Measurements from ENCODE around the gene NAP1L2. TPM values are rescaled to one million over a fixed set of nuclear protein-coding genes. Genes with fewer than 3 reads are reported as not detected.
A peak's percentile ranks its signal among the peaks of the same experiment; 100 is the strongest.

NAP1L2 gene
- total and polyA plus RNA-seq, 2 donors (not counting 3 experiments of a cell fraction or from before 2014, with no cell fraction given) = 0.23 to 1.1 TPM

DNA sequence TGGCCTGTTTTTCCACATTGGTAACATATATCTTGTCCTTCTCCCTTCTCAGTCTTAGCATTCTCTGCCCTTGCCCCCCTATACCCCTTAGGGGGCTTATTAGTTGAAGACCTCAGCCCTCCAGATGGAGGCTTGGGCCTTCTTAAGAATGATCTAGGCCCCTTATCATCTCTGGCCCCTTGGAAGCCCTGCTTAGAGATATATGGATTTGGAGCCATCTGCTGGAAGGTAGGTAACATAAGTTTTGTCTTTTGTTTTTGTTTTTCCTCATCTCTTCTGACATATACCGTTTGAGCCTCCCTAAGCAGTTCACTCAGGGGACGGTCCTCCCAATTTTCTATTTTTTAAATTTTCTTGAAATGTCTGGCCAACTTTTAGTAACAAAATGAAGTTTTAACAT lies 48.3 kb upstream of the NAP1L2 start:
- Histone ChIP-seq H3K27ac (ENCODE audit: insufficient read depth, low read depth, low read length) (no peak overlapping the region), H3K9me1 (replicated peaks; ENCODE audit: control insufficient read depth, extremely low read depth, insufficient read depth, low read length) (no peaks in the 10 kb centered on the region), H3K27me3 (ENCODE audit: control insufficient read depth in 2 of 2, insufficient read depth in 2 of 2, low read length in 2 of 2) (no peaks in the 10 kb centered on the region), H3K36me3 (ENCODE audit: control insufficient read depth in 2 of 2, extremely low read depth in 1 of 2, insufficient read depth in 2 of 2, low read length in 2 of 2) (no peaks in the 10 kb centered on the region), H3K4me1 (ENCODE audit: control insufficient read depth, extremely low read depth, insufficient read depth, low read length) (no peaks in the 10 kb centered on the region), H3K4me3 (replicated peaks in 1 of 3; ENCODE audit: insufficient read depth in 1 of 3, low read depth in 1 of 3, low read length in 3 of 3) (no peak overlapping the region), H3K9ac (replicated peaks; ENCODE audit: extremely low read depth, insufficient read depth, low read length) (no peak overlapping the region), H3K4me2 (ENCODE audit: insufficient read depth, low read length) (no peak overlapping the region), H3K9me3 (replicated peaks; ENCODE audit: control insufficient read depth, insufficient read depth, low read length) (no peaks in the 10 kb centered on the region), H2AFZ (ENCODE audit: low read depth, low read length) (no peak overlapping the region), H3K79me2 (ENCODE audit: control insufficient read depth, insufficient read depth, low read length) (no peaks in the 10 kb centered on the region), H4K20me1 (replicated peaks; ENCODE audit: control insufficient read depth, extremely low read depth, insufficient read depth, low read length) (no peaks in the 10 kb centered on the region)
- intact Hi-C loops (cut with micrococcal nuclease) = loop anchor here (10.0 kb wide), 1 partner anchor 178 kb away; no protein-coding TSS in a partner anchor
- no TSS peak for BruUV-seq (replicated peaks)
- ChIA-PET POLR2A (no interaction called here), CTCF (no interaction called here)
- TF ChIP-seq POLR2AphosphoS5 (IDR thresholded peaks at IDR 0.05; ENCODE audit: insufficient read depth, low read depth, low read length) = no peak
- no peak for TF ChIP-seq EZH2 (IDR thresholded peaks at IDR 0.05; ENCODE audit: borderline replicate concordance, low read depth, low read length, severe bottlenecking)
- TF ChIP-seq, protein P1, sequence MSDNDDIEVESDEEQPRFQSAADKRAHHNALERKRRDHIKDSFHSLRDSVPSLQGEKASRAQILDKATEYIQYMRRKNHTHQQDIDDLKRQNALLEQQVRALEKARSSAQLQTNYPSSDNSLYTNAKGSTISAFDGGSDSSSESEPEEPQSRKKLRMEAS (IDR thresholded peaks at IDR 0.05; ENCODE audit: insufficient read depth, insufficient read length) = no peak
- no peak for TF ChIP-seq CTCF (IDR thresholded peaks at IDR 0.05; ENCODE audit: extremely low read depth in 1 of 2, insufficient read depth in 1 of 2, low read depth in 1 of 2, low read length in 2 of 2)
- no peak for TF ChIP-seq JUN (IDR thresholded peaks at IDR 0.05; ENCODE audit: borderline replicate concordance, insufficient read depth, insufficient read length, low read depth)
- dilution Hi-C loops (cut with MboI; ENCODE audit: extremely low pct_ligation_motif_present, low sequenced_read_pairs) = no loop called here
- DNase-seq (ENCODE audit: low read depth, low spot score) (peak; percentile 0), FAIRE-seq (no peak)

DNA sequence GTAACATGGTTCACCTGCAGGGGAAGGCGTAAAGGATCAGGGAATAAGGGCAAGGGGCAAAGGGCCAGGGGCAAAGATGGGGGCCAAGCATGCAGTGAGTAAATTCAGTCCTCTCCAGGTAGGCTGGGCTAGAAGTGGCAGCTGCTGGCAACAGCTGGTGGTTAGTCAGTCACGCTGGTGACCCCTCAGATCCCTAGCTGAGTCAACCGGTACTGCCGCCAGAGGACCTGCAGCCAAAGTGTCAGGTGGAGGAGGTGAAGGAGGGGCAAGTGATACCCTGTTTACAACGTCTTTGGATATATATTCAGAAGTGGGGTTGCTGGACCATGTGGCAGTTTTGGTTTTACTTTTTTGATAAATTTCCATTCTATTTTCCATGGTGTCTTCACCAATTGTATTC lies 24.6 kb upstream of the NAP1L2 start:
- no peak overlapping the region for H2AFZ ChIP-seq (ENCODE audit: low read depth, low read length)
- no TSS peak for BruUV-seq (replicated peaks)
- POLR2A ChIA-PET = no interaction called here
- CTCF ChIA-PET = no interaction called here
- no peak overlapping the region for H3K4me2 ChIP-seq (ENCODE audit: insufficient read depth, low read length)
- no peak for DNase-seq (ENCODE audit: low read depth, low spot score)
- no peaks in the 10 kb centered on the region for H4K20me1 ChIP-seq (replicated peaks; ENCODE audit: control insufficient read depth, extremely low read depth, insufficient read depth, low read length)
- H3K9me1 ChIP-seq (replicated peaks; ENCODE audit: control insufficient read depth, extremely low read depth, insufficient read depth, low read length) = no peaks in the 10 kb centered on the region
- H3K4me1 ChIP-seq (ENCODE audit: control insufficient read depth, extremely low read depth, insufficient read depth, low read length) = no peaks in the 10 kb centered on the region
- intact Hi-C loops (cut with micrococcal nuclease) (no loop called here), dilution Hi-C loops (cut with MboI; ENCODE audit: extremely low pct_ligation_motif_present, low sequenced_read_pairs) (no loop called here)
- no peaks in the 10 kb centered on the region for H3K36me3 ChIP-seq (ENCODE audit: control insufficient read depth in 2 of 2, extremely low read depth in 1 of 2, insufficient read depth in 2 of 2, low read length in 2 of 2)
- no peaks in the 10 kb centered on the region for H3K9me3 ChIP-seq (replicated peaks; ENCODE audit: control insufficient read depth, insufficient read depth, low read length)
- no peaks in the 10 kb centered on the region for H3K79me2 ChIP-seq (ENCODE audit: control insufficient read depth, insufficient read depth, low read length)
- no peak overlapping the region for H3K4me3 ChIP-seq (replicated peaks in 1 of 3; ENCODE audit: insufficient read depth in 1 of 3, low read depth in 1 of 3, low read length in 3 of 3)
- FAIRE-seq = no peak
- TF ChIP-seq FOS (IDR thresholded peaks at IDR 0.05; ENCODE audit: borderline replicate concordance, insufficient read depth, low read length) (no peak), CTCF (IDR thresholded peaks at IDR 0.05; ENCODE audit: extremely low read depth in 1 of 2, insufficient read depth in 1 of 2, low read depth in 1 of 2, low read length in 2 of 2) (no peak), JUN (IDR thresholded peaks at IDR 0.05; ENCODE audit: borderline replicate concordance, insufficient read depth, insufficient read length, low read depth) (no peak), POLR2AphosphoS5 (IDR thresholded peaks at IDR 0.05; ENCODE audit: insufficient read depth, low read depth, low read length) (no peak), EZH2 (IDR thresholded peaks at IDR 0.05; ENCODE audit: borderline replicate concordance, low read depth, low read length, severe bottlenecking) (no peak), POLR2A (IDR thresholded peaks at IDR 0.05; ENCODE audit: low read depth, low read length) (no peak), MYC (IDR thresholded peaks at IDR 0.05; ENCODE audit: low read depth, low read length) (no peak), GATA2 (IDR thresholded peaks at IDR 0.05; ENCODE audit: insufficient read depth, insufficient read length, low read depth, low read length) (no peak)
- TF ChIP-seq, protein P1 (IDR thresholded peaks at IDR 0.05; ENCODE audit: insufficient read depth, insufficient read length) = no peak
- no peaks in the 10 kb centered on the region for H3K27me3 ChIP-seq (ENCODE audit: control insufficient read depth in 2 of 2, insufficient read depth in 2 of 2, low read length in 2 of 2)
- no peak overlapping the region for H3K9ac ChIP-seq (replicated peaks; ENCODE audit: extremely low read depth, insufficient read depth, low read length)
- no peak overlapping the region for H3K27ac ChIP-seq (ENCODE audit: insufficient read depth, low read depth, low read length)
